IMR-90 (cell line): ENCODE measurements around the gene MRPL12. TPM values are rescaled to one million over a fixed set of nuclear protein-coding genes. Genes with fewer than 3 reads are reported as not detected.

Experiments
- ATAC-seq: fragments of 200-7000 bp; cut with Tn5 transposase; 2 replicates; pipeline ENCODE4 v1.9.1; 2020; ENCODE audit warnings: low read depth, mild to moderate bottlenecking, moderate library complexity
- BruUV-seq: library from RNA; stranded (reverse); fragments of 400-500 nt; replicated peaks from 2 replicates; lab custom pipeline; 2021; lab: Mats Ljungman, UMichigan
- CTCF ChIA-PET: fragments of 300-600 bp; formaldehyde crosslinking; extraction: SDS; loops from one replicate; lab custom pipeline; 2021; ENCODE audit warnings: antibody characterized with exemption; lab: Yijun Ruan, JAX
- POLR2A ChIA-PET: fragments of 300-600 bp; sonication (Branson Sonifier 250); formaldehyde crosslinking; loops from one replicate; lab custom pipeline; 2022; ENCODE audit warnings: antibody characterized with exemption; ENCODE audit not compliant: unreplicated experiment; lab: Charles Lee
- DNase-seq: peaks from one replicate; pipeline ENCODE4 v3.0.0; 2013
- H2AFZ ChIP-seq: replicated peaks from 2 replicates; pipeline ENCODE3; 2013; ENCODE audit warnings: low read length, mild to moderate bottlenecking; ENCODE audit not compliant: poor library complexity
- H2AK5ac ChIP-seq: 2 replicates; pipeline ENCODE4 v1.6.1; 2013; ENCODE audit warnings: low read depth, low read length, inconsistent platforms
- H2AK9ac ChIP-seq: replicated peaks from 2 replicates; pipeline ENCODE3; 2013; ENCODE audit warnings: mild to moderate bottlenecking, low read depth, low read length, moderate library complexity; ENCODE audit not compliant: poor library complexity
- H2BK120ac ChIP-seq: 2 replicates; pipeline ENCODE4 v1.6.1; 2013; ENCODE audit warnings: low read depth, low read length, inconsistent platforms
- H2BK15ac ChIP-seq: 3 replicates; pipeline ENCODE4 v1.6.1; 2013; ENCODE audit warnings: low read depth, low read length, inconsistent platforms
- H2BK20ac ChIP-seq: 2 replicates; pipeline ENCODE4 v1.6.1; 2013; ENCODE audit warnings: low read depth, mild to moderate bottlenecking, inconsistent platforms, low read length, moderate library complexity
- H2BK5ac ChIP-seq: 2 replicates; pipeline ENCODE4 v1.6.1; 2013; ENCODE audit warnings: mild to moderate bottlenecking, low read depth, low read length, inconsistent platforms; ENCODE audit not compliant: poor library complexity, severe bottlenecking
- H3K14ac ChIP-seq: replicated peaks from 2 replicates; pipeline ENCODE4 v1.6.1; 2013; ENCODE audit warnings: low read depth, low read length, inconsistent platforms
- H3K18ac ChIP-seq: 2 replicates; pipeline ENCODE4 v1.6.1; 2013; ENCODE audit warnings: low read depth, low read length, control low read depth
- H3K23ac ChIP-seq: 2 replicates; pipeline ENCODE4 v1.6.1; 2013; ENCODE audit warnings: low read depth, low read length, inconsistent platforms
- H3K27ac ChIP-seq: 2 replicates; pipeline ENCODE4 v1.5.1; 2013; ENCODE audit warnings: mild to moderate bottlenecking, control low read depth, low read length; ENCODE audit not compliant: insufficient read depth
- H3K27me3 ChIP-seq: 2 replicates; pipeline ENCODE4 v1.6.1; 2013; ENCODE audit warnings: low read length; ENCODE audit not compliant: control insufficient read depth, insufficient read depth
- H3K36me3 ChIP-seq: 2 replicates; pipeline ENCODE4 v1.6.1; 2013; ENCODE audit warnings: low read length, mixed read lengths; ENCODE audit not compliant: control insufficient read depth, insufficient read depth
- H3K4ac ChIP-seq: 2 replicates; pipeline ENCODE4 v1.6.1; 2013; ENCODE audit warnings: low read depth, low read length, inconsistent platforms
- H3K4me1 ChIP-seq: 2 replicates; pipeline ENCODE4 v1.6.1; 2013; ENCODE audit warnings: low read length, mixed read lengths; ENCODE audit not compliant: control insufficient read depth, insufficient read depth
- H3K4me2 ChIP-seq: 2 replicates; pipeline ENCODE4 v1.6.1; 2013; ENCODE audit warnings: low read depth, mild to moderate bottlenecking, control low read depth, low read length, moderate library complexity
- H3K4me3 ChIP-seq: 2 replicates; pipeline ENCODE4 v1.5.1; 2013; ENCODE audit warnings: low read depth, mild to moderate bottlenecking, control low read depth, low read length, moderate library complexity; ENCODE audit not compliant: insufficient read depth
- H3K56ac ChIP-seq: 2 replicates; pipeline ENCODE4 v1.6.1; 2013; ENCODE audit warnings: low read length, inconsistent platforms; ENCODE audit not compliant: insufficient read depth; ENCODE audit errors: extremely low read depth
- H3K79me1 ChIP-seq, 2 experiments: 2 replicates each; pipeline ENCODE4 v1.6.1; 2013; ENCODE audit warnings: low read length in 2 of 2, inconsistent platforms in 1 of 2, low read depth in 1 of 2
- H3K9ac ChIP-seq: 2 replicates; pipeline ENCODE4 v1.6.1; 2013; ENCODE audit warnings: low read depth, low read length, control low read depth
- H3K9me1 ChIP-seq: 2 replicates; pipeline ENCODE4 v1.6.1; 2013; ENCODE audit warnings: low read length, inconsistent platforms; ENCODE audit not compliant: insufficient read depth
- H3K9me3 ChIP-seq: 2 replicates; pipeline ENCODE4 v1.6.1; 2013; ENCODE audit warnings: low read length; ENCODE audit not compliant: control insufficient read depth, insufficient read depth
- H4K20me1 ChIP-seq: 2 replicates; pipeline ENCODE4 v1.6.1; 2013; ENCODE audit warnings: low read length, inconsistent platforms; ENCODE audit not compliant: insufficient read depth
- H4K5ac ChIP-seq: 2 replicates; pipeline ENCODE4 v1.6.1; 2013; ENCODE audit warnings: mild to moderate bottlenecking, low read depth, low read length, control low read depth
- H4K8ac ChIP-seq, 2 experiments: 2 replicates each; pipeline ENCODE4 v1.6.1; 2013; ENCODE audit warnings: low read depth in 2 of 2, low read length in 2 of 2, control low read depth in 1 of 2, inconsistent platforms in 1 of 2
- H4K91ac ChIP-seq: 2 replicates; pipeline ENCODE4 v1.6.1; 2013; ENCODE audit warnings: low read depth, low read length, inconsistent platforms; ENCODE audit not compliant: insufficient read depth
- BHLHE40 ChIP-seq: fragments of 150-350 bp; IDR thresholded peaks from 2 replicates; pipeline ENCODE4 v1.6.1; 2016; ENCODE audit warnings: mild to moderate bottlenecking, low read depth, low read length
- CEBPB ChIP-seq: IDR thresholded peaks from 2 replicates; pipeline ENCODE4 v1.6.1; 2012; ENCODE audit warnings: low read depth, low read length, improper control_type of control experiment
- FOS ChIP-seq: fragments of 150-350 bp; IDR thresholded peaks from 2 replicates; pipeline ENCODE4 v1.6.1; 2016; ENCODE audit warnings: low read depth, low read length
- MAFK ChIP-seq: IDR thresholded peaks from 2 replicates; pipeline ENCODE4 v1.6.1; 2012; ENCODE audit warnings: low read depth, low read length, improper control_type of control experiment
- MAZ ChIP-seq: IDR thresholded peaks from 2 replicates; pipeline ENCODE4 v1.6.1; 2012; ENCODE audit warnings: low read depth, mild to moderate bottlenecking, low read length, improper control_type of control experiment, moderate library complexity, borderline replicate concordance
- MXI1 ChIP-seq: IDR thresholded peaks from 2 replicates; pipeline ENCODE4 v1.6.1; 2012; ENCODE audit warnings: low read depth, mild to moderate bottlenecking, low read length, moderate library complexity, borderline replicate concordance
- NFE2L2 ChIP-seq: fragments of 150-350 bp; IDR thresholded peaks from 2 replicates; pipeline ENCODE4 v1.6.1; 2016; ENCODE audit warnings: low read depth, mild to moderate bottlenecking, low read length
- POLR2A ChIP-seq: IDR thresholded peaks from 2 replicates; pipeline ENCODE4 v1.6.1; 2012; ENCODE audit warnings: mild to moderate bottlenecking, low read depth, low read length
- RAD21 ChIP-seq: IDR thresholded peaks from 2 replicates; pipeline ENCODE4 v1.6.1; 2012; ENCODE audit warnings: low read length, improper control_type of control experiment
- RCOR1 ChIP-seq: IDR thresholded peaks from 2 replicates; pipeline ENCODE4 v1.6.1; 2012; ENCODE audit warnings: mild to moderate bottlenecking, low read length, improper control_type of control experiment; ENCODE audit not compliant: insufficient replicate concordance
- RFX5 ChIP-seq: IDR thresholded peaks from 2 replicates; pipeline ENCODE4 v1.8.0; 2012; ENCODE audit warnings: low read depth, mild to moderate bottlenecking, low read length, moderate library complexity
- SMC3 ChIP-seq: fragments of 150-350 bp; IDR thresholded peaks from 2 replicates; pipeline ENCODE4 v1.6.1; 2016; ENCODE audit warnings: low read depth, mild to moderate bottlenecking, antibody characterized with exemption, low read length, moderate library complexity
- WGBS, 2 experiments: methylation state at CpG; one replicate each; pipeline versions ENCODE4 v1.1.5 to v1.1.7; 2013; ENCODE audit warnings: missing lambda C conversion rate in 2 of 2; ENCODE audit not compliant: insufficient read length in 1 of 2; ENCODE audit errors: extremely low coverage in 2 of 2; 5-methylcytosine and 5-hydroxymethylcytosine counted together
- dilution Hi-C: fragments of 300-500 bp; cut with HindIII; formaldehyde crosslinking; loops from one replicate; pipeline ENCODE4 v1.14.3; 2018; ENCODE audit warnings: low sequenced_read_pairs; ENCODE audit not compliant: unreplicated experiment
- in situ Hi-C: fragments of 300-500 bp; cut with MboI; formaldehyde crosslinking; loops from 3 replicates; pipeline ENCODE4 v1.14.3; 2019; ENCODE audit warnings: low sequenced_read_pairs, inconsistent platforms, mixed read lengths
- intact Hi-C: fragments of 100-400 bp; cut with micrococcal nuclease; formaldehyde crosslinking; loops from 2 replicates; pipeline ENCODE4 v1.10.0; 2022
- polyA plus RNA-seq, 3 experiments: library from polyadenylated mRNA; depleted of rRNA; stranded (reverse); fragments of >200 nt; gene quantifications; 2 replicates each; pipeline ENCODE4 v1.2.3, GENCODE V29; 2012; ENCODE audit warnings: low replicate concordance in 1 of 3
- total RNA-seq: library from RNA; depleted of rRNA; stranded (reverse); fragments of >200 nt; gene quantifications from 2 replicates; pipeline ENCODE4 v1.2.3, GENCODE V29; 2012
- TF ChIP-seq, protein P1 (sequence below): conservative IDR thresholded peaks from 2 replicates; pipeline ENCODE4 v1.5.1; 2012; ENCODE audit warnings: mild to moderate bottlenecking, low read depth, low read length, improper control_type of control experiment
- TF ChIP-seq, protein P2 (sequence below): fragments of 150-350 bp; IDR thresholded peaks from 2 replicates; pipeline ENCODE4 v1.6.1; 2017; ENCODE audit warnings: mild to moderate bottlenecking, antibody characterized with exemption, low read length, low read depth
- TF ChIP-seq, protein P3 (sequence below): fragments of 150-350 bp; IDR thresholded peaks from 2 replicates; pipeline ENCODE4 v1.6.1; 2016; ENCODE audit warnings: low read depth, mild to moderate bottlenecking, low read length, moderate library complexity, borderline replicate concordance

The MRPL12 gene
- total and polyA plus RNA-seq, 2 of the 4 experiments (the other 2 are of a cell fraction), result 17.2 to 111 TPM

DNA sequence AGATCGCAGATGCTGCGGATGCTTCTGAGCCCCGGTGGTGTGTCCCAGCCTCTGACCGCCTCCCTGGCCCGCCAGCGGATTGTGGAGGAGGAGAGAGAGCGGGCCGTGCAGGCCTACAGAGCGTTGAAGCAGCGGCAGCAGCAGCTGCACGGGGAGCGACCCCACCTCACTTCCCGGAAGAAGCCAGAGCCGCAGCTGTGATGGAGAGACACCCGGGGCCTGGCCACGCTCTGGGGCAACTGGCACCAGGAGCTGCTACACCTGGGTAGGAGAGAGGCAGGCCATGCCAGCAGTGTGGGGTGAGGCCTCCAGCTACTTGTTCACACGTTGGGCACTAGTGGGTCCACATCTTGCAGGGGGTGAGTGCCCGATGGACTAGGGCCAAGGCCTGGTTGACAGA lies 30.7 kb upstream of the MRPL12 start:
- no peak overlapping the region for H3K56ac ChIP-seq
- H4K91ac ChIP-seq, result no peak overlapping the region
- peaks cover 19 to 56% of the 10 kb centered on the region in 2 experiments for H3K79me1 ChIP-seq
- intact Hi-C loops (no loop called here), in situ Hi-C loops (no loop called here), dilution Hi-C loops (no loop called here)
- H3K4me3 ChIP-seq, result no peak overlapping the region
- no peak overlapping the region for H2BK120ac ChIP-seq
- TF ChIP-seq BHLHE40, result no peak
- TF ChIP-seq CEBPB, result no peak
- no peak for TF ChIP-seq POLR2A
- no peak for TF ChIP-seq RAD21
- no peak for TF ChIP-seq RCOR1
- TF ChIP-seq MAFK, result no peak
- no peak for TF ChIP-seq RFX5
- TF ChIP-seq, protein P1, sequence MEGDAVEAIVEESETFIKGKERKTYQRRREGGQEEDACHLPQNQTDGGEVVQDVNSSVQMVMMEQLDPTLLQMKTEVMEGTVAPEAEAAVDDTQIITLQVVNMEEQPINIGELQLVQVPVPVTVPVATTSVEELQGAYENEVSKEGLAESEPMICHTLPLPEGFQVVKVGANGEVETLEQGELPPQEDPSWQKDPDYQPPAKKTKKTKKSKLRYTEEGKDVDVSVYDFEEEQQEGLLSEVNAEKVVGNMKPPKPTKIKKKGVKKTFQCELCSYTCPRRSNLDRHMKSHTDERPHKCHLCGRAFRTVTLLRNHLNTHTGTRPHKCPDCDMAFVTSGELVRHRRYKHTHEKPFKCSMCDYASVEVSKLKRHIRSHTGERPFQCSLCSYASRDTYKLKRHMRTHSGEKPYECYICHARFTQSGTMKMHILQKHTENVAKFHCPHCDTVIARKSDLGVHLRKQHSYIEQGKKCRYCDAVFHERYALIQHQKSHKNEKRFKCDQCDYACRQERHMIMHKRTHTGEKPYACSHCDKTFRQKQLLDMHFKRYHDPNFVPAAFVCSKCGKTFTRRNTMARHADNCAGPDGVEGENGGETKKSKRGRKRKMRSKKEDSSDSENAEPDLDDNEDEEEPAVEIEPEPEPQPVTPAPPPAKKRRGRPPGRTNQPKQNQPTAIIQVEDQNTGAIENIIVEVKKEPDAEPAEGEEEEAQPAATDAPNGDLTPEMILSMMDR, result no peak
- TF ChIP-seq, protein P2, sequence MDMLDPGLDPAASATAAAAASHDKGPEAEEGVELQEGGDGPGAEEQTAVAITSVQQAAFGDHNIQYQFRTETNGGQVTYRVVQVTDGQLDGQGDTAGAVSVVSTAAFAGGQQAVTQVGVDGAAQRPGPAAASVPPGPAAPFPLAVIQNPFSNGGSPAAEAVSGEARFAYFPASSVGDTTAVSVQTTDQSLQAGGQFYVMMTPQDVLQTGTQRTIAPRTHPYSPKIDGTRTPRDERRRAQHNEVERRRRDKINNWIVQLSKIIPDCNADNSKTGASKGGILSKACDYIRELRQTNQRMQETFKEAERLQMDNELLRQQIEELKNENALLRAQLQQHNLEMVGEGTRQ, result no peak
- TF ChIP-seq NFE2L2, result no peak
- no peak for TF ChIP-seq MXI1
- no peak for TF ChIP-seq SMC3
- TF ChIP-seq MAZ, result no peak
- TF ChIP-seq, protein P3, sequence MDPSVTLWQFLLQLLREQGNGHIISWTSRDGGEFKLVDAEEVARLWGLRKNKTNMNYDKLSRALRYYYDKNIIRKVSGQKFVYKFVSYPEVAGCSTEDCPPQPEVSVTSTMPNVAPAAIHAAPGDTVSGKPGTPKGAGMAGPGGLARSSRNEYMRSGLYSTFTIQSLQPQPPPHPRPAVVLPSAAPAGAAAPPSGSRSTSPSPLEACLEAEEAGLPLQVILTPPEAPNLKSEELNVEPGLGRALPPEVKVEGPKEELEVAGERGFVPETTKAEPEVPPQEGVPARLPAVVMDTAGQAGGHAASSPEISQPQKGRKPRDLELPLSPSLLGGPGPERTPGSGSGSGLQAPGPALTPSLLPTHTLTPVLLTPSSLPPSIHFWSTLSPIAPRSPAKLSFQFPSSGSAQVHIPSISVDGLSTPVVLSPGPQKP, result no peak
- no peak for TF ChIP-seq FOS
- DNase-seq (no peak), ATAC-seq (no peak)
- H3K4me1 ChIP-seq, result peaks cover 3% of the 10 kb centered on the region; the same call in 1 of the 2 replicates
- H3K9ac ChIP-seq, result no peak overlapping the region
- H4K20me1 ChIP-seq, result peaks cover 8% of the 10 kb centered on the region; the same call in 1 of the 2 replicates
- no peak overlapping the region for H3K18ac ChIP-seq
- no peak overlapping the region for H3K4ac ChIP-seq
- POLR2A ChIA-PET, result no interaction called here
- no peaks in the 10 kb centered on the region for H3K27me3 ChIP-seq
- H3K14ac ChIP-seq, result no peak overlapping the region
- H3K9me1 ChIP-seq, result peaks cover 3% of the 10 kb centered on the region; the same call in 1 of the 2 replicates
- WGBS, 2 experiments, result 94% methylated on average over 5 of the region's 18 CpGs; no CpG with 5 or more reads in 1 of the 2 experiments
- no peaks in the 10 kb centered on the region for H3K9me3 ChIP-seq
- no peak overlapping the region for H2AK9ac ChIP-seq
- H4K8ac ChIP-seq, result no peak overlapping the region
- H3K27ac ChIP-seq, result no peak overlapping the region
- CTCF ChIA-PET, result no interaction called here
- no peak overlapping the region for H2BK15ac ChIP-seq
- H2AK5ac ChIP-seq, result no peak overlapping the region
- H3K23ac ChIP-seq, result no peak overlapping the region
- H3K4me2 ChIP-seq, result no peak overlapping the region
- peaks cover 52% of the 10 kb centered on the region for H3K36me3 ChIP-seq
- no peak overlapping the region for H2BK20ac ChIP-seq
- BruUV-seq, result no TSS peak
- H4K5ac ChIP-seq, result no peak overlapping the region
- peak overlapping the region; percentile 39 for H2AFZ ChIP-seq
- no peak overlapping the region for H2BK5ac ChIP-seq
